LNCAP (cell line): ENCODE measurements around the gene EVC.

Experiments used
- TF ChIP-seq, protein P1 (sequence below): fragments of 450-650 bp; IDR thresholded peaks from 2 replicates; pipeline ENCODE4 v1.5.1; 2017; ENCODE audit warnings: mild to moderate bottlenecking

The EVC gene

DNA sequence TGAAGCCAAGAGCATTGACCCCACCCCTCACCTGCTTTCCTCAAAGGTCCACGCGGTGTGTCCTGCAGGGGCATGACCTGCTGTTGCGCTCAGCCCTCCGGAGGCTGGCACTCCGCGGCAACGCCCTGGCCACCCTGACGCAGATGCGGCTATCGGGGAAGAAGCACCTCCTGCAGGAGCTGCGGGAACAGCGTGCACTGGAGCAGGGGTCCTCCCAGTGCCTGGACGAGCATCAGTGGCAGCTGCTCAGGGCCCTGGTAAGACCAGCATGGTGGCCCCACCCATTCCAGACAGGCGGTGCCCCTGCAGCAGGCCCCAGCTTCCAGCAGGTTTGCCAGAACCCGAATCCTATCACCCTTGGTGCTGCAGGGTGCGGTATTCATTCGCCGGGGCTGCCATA is 86.0 kb downstream of the EVC start:
- TF ChIP-seq, protein P1, sequence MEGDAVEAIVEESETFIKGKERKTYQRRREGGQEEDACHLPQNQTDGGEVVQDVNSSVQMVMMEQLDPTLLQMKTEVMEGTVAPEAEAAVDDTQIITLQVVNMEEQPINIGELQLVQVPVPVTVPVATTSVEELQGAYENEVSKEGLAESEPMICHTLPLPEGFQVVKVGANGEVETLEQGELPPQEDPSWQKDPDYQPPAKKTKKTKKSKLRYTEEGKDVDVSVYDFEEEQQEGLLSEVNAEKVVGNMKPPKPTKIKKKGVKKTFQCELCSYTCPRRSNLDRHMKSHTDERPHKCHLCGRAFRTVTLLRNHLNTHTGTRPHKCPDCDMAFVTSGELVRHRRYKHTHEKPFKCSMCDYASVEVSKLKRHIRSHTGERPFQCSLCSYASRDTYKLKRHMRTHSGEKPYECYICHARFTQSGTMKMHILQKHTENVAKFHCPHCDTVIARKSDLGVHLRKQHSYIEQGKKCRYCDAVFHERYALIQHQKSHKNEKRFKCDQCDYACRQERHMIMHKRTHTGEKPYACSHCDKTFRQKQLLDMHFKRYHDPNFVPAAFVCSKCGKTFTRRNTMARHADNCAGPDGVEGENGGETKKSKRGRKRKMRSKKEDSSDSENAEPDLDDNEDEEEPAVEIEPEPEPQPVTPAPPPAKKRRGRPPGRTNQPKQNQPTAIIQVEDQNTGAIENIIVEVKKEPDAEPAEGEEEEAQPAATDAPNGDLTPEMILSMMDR: no peak

DNA sequence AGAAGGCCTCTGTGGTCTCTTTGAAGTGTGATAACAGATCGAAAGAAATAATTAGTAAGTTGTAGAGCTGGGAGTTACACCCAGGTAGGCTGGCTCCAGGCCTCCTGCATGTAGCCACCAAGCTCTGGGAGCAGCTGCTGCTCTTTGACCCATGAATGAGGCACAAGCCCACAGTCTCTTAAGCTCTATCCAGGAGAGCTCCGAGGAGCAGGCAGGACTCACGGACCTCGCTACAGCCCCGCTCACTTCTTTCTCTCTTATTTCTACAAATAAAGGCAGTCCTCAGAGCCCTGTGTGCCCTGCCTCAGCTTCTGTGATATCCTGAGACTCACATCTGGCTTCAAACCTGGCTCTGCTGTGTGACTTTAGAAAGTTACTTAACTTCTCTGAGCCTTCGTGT is 86.9 kb downstream of the EVC start:
- TF ChIP-seq, protein P1: no peak

DNA sequence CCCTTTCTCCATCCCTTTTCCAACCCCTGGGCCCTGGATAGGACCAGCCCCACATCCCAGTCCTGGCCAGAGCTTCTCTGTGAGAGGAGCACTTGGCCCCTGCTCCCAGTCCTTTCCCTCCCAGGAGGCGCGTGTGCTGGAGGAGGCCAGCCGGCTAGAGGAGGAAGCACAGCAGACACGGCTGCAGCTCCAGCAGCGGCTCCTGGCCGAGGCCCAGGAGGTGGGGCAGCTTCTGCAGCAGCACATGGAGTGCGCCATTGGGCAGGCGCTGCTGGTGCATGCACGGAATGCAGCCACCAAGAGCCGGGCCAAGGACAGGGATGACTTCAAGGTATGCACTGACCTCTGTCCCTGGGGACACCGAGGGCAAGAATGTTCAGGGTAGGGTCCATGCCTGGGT is 87.5 kb downstream of the EVC start:
- TF ChIP-seq, protein P1: no peak

DNA sequence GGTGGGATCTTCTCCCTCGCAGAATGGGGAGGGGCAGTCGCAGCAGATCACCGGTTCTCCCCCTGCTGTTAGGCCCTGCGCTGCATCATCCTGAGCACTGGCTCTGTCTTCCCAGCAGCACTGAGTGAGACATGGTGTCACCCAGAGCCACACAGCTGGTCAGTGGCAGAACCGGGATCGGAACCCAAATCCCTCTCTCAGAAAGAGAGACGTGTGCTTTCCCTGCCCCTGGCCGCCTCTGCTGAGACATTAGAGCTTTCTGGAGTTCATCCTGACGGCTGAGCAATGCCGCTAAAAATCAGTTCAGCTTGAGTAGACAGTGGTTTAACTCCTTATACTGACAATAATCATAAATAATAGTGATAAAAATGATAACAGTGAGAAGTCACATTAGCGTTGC is 87.9 kb downstream of the EVC start:
- TF ChIP-seq, protein P1: no peak

DNA sequence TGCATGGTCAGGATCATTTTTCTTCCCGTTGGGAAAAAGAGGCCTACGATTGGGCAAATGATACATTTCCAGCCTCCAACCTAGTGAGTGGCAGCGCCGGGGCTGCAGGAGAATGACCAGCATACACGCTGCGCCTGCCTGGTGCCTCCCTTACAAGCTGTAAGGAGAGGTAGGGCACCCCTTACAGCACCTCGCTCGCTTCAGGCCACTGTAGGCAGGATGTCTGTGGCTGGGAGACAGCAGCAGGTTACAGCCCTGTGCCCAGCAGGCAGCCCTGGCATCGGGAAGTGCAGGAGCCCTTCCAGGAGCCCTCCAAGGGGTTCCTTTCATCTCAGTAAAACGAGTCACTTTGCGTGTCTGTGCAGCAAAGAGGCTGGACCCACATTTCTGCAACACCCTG is 88.4 kb downstream of the EVC start:
- TF ChIP-seq, protein P1: no peak

DNA sequence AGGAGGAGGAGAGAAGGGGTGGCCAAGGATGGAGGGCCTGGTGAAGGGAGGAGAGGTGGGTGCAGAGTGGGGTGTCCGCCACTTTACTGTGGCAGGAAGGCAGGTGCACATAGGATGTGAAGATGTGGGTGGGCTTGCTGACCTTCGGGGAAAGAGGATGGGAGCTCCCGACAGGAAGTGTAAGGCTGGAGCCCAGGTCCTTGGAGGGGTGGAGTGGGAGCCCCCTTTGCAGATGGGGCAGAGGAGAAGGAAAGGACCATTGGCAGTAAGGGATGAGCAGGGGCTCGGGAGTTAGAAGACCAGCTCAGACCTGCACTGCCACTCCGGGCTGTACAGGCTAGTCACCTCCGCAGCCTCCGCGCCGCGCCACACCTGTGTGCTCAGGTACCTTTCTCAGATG is 89.5 kb downstream of the EVC start:
- TF ChIP-seq, protein P1: no peak

DNA sequence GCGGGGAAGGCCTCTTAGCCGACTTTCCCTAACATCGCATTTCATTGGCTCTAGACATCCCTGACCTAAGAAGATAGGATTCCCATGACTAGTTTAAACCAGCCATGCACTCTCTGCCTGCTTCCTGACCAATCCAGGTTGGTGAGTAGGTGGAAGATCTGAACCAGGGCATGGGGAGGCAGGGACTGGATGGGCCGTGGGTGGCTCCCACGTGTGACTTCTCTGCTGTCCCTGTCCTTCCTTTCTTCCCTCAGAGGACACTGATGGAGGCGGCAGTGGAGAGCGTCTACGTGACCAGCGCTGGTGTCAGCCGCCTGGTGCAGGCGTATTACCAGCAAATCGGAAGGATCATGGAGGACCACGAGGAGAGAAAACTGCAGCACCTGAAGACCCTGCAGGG is 90.7 kb downstream of the EVC start:
- TF ChIP-seq, protein P1: no peak

DNA sequence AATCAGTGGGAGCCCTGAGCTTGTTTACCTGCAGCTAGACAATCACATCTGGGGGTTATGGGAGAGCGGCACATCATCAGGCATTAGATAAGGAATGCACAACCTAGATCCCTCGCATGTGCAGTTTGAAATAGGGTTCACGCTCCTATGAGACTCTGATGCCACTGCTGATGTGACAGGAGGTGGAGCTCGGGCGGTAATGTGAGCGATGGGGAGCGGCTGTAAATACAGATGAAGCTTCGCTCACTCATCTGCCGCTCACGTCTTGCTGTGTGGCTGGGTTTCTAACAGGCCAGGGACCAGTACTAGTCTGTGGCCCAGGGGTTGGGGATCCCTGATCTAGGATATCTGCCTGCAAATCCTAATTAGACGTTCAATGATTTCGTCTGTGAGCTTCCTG is 91.6 kb downstream of the EVC start:
- TF ChIP-seq, protein P1: no peak
